H1 (cell line): ENCODE data around the gene ZBTB4. TPM values are rescaled to one million over a fixed set of nuclear protein-coding genes. Genes with fewer than 3 reads are reported as not detected.

Source experiments
- FOSL1 ChIP-seq: IDR thresholded peaks from 2 replicates; pipeline ENCODE4 v1.6.1; 2011; ENCODE audit warnings: mild to moderate bottlenecking, low read depth, low read length, moderate library complexity; ENCODE audit not compliant: insufficient read depth
- HDAC2 ChIP-seq, 2 experiments: fragments of 300-600 bp in 1 of 2; sonication (generic) in 1 of 2; IDR thresholded peaks; 2 replicates each; pipeline ENCODE4 v1.6.1; 2011 to 2012; ENCODE audit warnings: low read depth in 2 of 2, low read length in 2 of 2, mild to moderate bottlenecking in 2 of 2, moderate library complexity in 2 of 2, borderline replicate concordance in 1 of 2, inconsistent platforms in 1 of 2
- KDM4A ChIP-seq: IDR thresholded peaks from one replicate; pipeline ENCODE4 v1.7.1; 2012; ENCODE audit warnings: low read depth, mild to moderate bottlenecking, moderate library complexity, low read length, inconsistent platforms; ENCODE audit not compliant: severe bottlenecking
- MAFK ChIP-seq: IDR thresholded peaks from 2 replicates; pipeline ENCODE4 v1.6.1; 2012; ENCODE audit warnings: low read depth, mild to moderate bottlenecking, improper control_type of control experiment, low read length
- RXRA ChIP-seq: IDR thresholded peaks from 2 replicates; pipeline ENCODE4 v1.6.1; 2011; ENCODE audit warnings: low read depth, mild to moderate bottlenecking, low read length, moderate library complexity; ENCODE audit not compliant: insufficient read depth
- SAP30 ChIP-seq: fragments of 300-600 bp; sonication (generic); IDR thresholded peaks from 2 replicates; pipeline ENCODE4 v1.7.1; 2012; ENCODE audit warnings: low read length, moderate library complexity, mild to moderate bottlenecking, inconsistent platforms; ENCODE audit not compliant: insufficient read depth, insufficient replicate concordance
- polyA plus RNA-seq, 7 experiments: library from polyadenylated mRNA; depleted of rRNA in 3 of 7; stranded (reverse) in 5 of 7; unstranded in 2 of 7; fragments of >200 nt in 5 of 7; fragments of 200-250 nt in 2 of 7; gene quantifications; 1 replicate in 5 of 7; 2 replicates in 1 of 7; 4 replicates in 1 of 7; pipeline versions ENCODE4 v1.2.1 to v1.2.3, GENCODE V29; 2011 to 2013; ENCODE audit warnings: missing spikeins in 2 of 7, mixed read lengths in 2 of 7
- total RNA-seq: library from RNA; stranded (reverse); fragmentation: NEBNext Ultra II Directional; extraction: Animal tissue kit (Norgen Biotek cat#: 25700); gene quantifications from 2 replicates; pipeline ENCODE4 v1.2.1, GENCODE V29; 2021
- TF ChIP-seq, protein P1 (sequence below): fragments of 300-600 bp; sonication (generic); IDR thresholded peaks from 2 replicates; pipeline ENCODE4 v1.7.1; 2012; ENCODE audit warnings: low read length, moderate library complexity, mild to moderate bottlenecking, inconsistent platforms; ENCODE audit not compliant: insufficient replicate concordance
- TF ChIP-seq, protein P2 (sequence below), 3 experiments: IDR thresholded peaks; 1 replicate in 2 of 3; 2 replicates in 1 of 3; pipeline versions ENCODE4 v1.5.1 to v1.6.1; 2011; ENCODE audit warnings: low read length in 3 of 3, mild to moderate bottlenecking in 3 of 3, inconsistent platforms in 2 of 3, low read depth in 1 of 3, moderate library complexity in 1 of 3; ENCODE audit not compliant: insufficient read depth in 1 of 3; ENCODE audit errors: control extremely low read depth in 1 of 3

Gene ZBTB4
- total and polyA plus RNA-seq, 2 of the 8 experiments (the other 6 are each of a cell fraction or from before 2014, with no cell fraction given) = 5.9 to 10.1 TPM

DNA sequence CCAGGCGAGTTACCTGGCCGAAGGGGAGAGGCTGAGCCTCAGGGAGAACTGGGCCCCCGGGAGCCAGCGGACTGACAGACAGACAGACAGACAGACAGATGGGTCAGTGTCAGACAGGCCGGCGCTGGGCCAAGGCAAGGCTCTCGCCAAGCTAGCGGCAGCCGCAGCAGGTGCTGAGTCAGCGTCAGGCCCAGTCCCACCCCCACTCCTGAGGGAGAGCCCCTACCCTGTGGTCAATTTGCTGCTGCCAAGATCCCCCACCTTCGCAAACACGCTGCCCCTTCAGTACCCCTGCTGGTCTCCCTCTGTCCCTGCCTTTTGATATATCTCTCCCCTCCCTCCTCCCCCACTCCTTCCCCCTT lies 38.6 kb downstream of the ZBTB4 start (continued):
- TF ChIP-seq, protein P1, sequence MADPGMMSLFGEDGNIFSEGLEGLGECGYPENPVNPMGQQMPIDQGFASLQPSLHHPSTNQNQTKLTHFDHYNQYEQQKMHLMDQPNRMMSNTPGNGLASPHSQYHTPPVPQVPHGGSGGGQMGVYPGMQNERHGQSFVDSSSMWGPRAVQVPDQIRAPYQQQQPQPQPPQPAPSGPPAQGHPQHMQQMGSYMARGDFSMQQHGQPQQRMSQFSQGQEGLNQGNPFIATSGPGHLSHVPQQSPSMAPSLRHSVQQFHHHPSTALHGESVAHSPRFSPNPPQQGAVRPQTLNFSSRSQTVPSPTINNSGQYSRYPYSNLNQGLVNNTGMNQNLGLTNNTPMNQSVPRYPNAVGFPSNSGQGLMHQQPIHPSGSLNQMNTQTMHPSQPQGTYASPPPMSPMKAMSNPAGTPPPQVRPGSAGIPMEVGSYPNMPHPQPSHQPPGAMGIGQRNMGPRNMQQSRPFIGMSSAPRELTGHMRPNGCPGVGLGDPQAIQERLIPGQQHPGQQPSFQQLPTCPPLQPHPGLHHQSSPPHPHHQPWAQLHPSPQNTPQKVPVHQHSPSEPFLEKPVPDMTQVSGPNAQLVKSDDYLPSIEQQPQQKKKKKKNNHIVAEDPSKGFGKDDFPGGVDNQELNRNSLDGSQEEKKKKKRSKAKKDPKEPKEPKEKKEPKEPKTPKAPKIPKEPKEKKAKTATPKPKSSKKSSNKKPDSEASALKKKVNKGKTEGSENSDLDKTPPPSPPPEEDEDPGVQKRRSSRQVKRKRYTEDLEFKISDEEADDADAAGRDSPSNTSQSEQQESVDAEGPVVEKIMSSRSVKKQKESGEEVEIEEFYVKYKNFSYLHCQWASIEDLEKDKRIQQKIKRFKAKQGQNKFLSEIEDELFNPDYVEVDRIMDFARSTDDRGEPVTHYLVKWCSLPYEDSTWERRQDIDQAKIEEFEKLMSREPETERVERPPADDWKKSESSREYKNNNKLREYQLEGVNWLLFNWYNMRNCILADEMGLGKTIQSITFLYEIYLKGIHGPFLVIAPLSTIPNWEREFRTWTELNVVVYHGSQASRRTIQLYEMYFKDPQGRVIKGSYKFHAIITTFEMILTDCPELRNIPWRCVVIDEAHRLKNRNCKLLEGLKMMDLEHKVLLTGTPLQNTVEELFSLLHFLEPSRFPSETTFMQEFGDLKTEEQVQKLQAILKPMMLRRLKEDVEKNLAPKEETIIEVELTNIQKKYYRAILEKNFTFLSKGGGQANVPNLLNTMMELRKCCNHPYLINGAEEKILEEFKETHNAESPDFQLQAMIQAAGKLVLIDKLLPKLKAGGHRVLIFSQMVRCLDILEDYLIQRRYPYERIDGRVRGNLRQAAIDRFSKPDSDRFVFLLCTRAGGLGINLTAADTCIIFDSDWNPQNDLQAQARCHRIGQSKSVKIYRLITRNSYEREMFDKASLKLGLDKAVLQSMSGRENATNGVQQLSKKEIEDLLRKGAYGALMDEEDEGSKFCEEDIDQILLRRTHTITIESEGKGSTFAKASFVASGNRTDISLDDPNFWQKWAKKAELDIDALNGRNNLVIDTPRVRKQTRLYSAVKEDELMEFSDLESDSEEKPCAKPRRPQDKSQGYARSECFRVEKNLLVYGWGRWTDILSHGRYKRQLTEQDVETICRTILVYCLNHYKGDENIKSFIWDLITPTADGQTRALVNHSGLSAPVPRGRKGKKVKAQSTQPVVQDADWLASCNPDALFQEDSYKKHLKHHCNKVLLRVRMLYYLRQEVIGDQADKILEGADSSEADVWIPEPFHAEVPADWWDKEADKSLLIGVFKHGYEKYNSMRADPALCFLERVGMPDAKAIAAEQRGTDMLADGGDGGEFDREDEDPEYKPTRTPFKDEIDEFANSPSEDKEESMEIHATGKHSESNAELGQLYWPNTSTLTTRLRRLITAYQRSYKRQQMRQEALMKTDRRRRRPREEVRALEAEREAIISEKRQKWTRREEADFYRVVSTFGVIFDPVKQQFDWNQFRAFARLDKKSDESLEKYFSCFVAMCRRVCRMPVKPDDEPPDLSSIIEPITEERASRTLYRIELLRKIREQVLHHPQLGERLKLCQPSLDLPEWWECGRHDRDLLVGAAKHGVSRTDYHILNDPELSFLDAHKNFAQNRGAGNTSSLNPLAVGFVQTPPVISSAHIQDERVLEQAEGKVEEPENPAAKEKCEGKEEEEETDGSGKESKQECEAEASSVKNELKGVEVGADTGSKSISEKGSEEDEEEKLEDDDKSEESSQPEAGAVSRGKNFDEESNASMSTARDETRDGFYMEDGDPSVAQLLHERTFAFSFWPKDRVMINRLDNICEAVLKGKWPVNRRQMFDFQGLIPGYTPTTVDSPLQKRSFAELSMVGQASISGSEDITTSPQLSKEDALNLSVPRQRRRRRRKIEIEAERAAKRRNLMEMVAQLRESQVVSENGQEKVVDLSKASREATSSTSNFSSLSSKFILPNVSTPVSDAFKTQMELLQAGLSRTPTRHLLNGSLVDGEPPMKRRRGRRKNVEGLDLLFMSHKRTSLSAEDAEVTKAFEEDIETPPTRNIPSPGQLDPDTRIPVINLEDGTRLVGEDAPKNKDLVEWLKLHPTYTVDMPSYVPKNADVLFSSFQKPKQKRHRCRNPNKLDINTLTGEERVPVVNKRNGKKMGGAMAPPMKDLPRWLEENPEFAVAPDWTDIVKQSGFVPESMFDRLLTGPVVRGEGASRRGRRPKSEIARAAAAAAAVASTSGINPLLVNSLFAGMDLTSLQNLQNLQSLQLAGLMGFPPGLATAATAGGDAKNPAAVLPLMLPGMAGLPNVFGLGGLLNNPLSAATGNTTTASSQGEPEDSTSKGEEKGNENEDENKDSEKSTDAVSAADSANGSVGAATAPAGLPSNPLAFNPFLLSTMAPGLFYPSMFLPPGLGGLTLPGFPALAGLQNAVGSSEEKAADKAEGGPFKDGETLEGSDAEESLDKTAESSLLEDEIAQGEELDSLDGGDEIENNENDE = no peak
- TF ChIP-seq, protein P2, sequence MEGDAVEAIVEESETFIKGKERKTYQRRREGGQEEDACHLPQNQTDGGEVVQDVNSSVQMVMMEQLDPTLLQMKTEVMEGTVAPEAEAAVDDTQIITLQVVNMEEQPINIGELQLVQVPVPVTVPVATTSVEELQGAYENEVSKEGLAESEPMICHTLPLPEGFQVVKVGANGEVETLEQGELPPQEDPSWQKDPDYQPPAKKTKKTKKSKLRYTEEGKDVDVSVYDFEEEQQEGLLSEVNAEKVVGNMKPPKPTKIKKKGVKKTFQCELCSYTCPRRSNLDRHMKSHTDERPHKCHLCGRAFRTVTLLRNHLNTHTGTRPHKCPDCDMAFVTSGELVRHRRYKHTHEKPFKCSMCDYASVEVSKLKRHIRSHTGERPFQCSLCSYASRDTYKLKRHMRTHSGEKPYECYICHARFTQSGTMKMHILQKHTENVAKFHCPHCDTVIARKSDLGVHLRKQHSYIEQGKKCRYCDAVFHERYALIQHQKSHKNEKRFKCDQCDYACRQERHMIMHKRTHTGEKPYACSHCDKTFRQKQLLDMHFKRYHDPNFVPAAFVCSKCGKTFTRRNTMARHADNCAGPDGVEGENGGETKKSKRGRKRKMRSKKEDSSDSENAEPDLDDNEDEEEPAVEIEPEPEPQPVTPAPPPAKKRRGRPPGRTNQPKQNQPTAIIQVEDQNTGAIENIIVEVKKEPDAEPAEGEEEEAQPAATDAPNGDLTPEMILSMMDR (IDR thresholded peaks at IDR 0.05; ENCODE audit: control extremely low read depth in 1 of 3, insufficient read depth in 1 of 3, low read depth in 1 of 3, low read length in 3 of 3) = peak in 1 of 3 experiments; percentile 12; a peak in 1 of 4 replicates
- peak; percentile 54 for TF ChIP-seq SAP30
- peak; percentile 91; the same call in 1 of the 2 replicates for TF ChIP-seq MAFK
- peak; percentile 7 for TF ChIP-seq KDM4A
- TF ChIP-seq FOSL1 = no peak
- no peak for TF ChIP-seq RXRA
- TF ChIP-seq HDAC2 (IDR thresholded peaks at IDR 0.05; ENCODE audit: borderline replicate concordance in 1 of 2, low read depth in 2 of 2, low read length in 2 of 2) = peak; percentile 56 to 87; a peak in 3 of 4 replicates
